Raji (cell line): ENCODE measurements around the gene GALNT2.

Source experiments
- POLR2A ChIP-seq: IDR thresholded peaks from 2 replicates; pipeline ENCODE4 v1.6.1; 2011; ENCODE audit warnings: low read depth, low read length, control low read depth; ENCODE audit not compliant: insufficient read depth

Gene GALNT2

GRCh38 chr1:230207598-230207997 is 140.6 kb downstream of the GALNT2 start:
- no peak for TF ChIP-seq POLR2A

GRCh38 chr1:230208619-230209261 is 141.7 kb downstream of the GALNT2 start:
- TF ChIP-seq POLR2A, result no peak

- TF ChIP-seq POLR2A, result no peak
Measured at GRCh38 chr1:230210326-230210980, 143.4 kb downstream of the GALNT2 start.

- no peak for TF ChIP-seq POLR2A
Measured at GRCh38 chr1:230210981-230211336, 143.9 kb downstream of the GALNT2 start.

- no peak for TF ChIP-seq POLR2A
Measured at GRCh38 chr1:230211436-230212145, 144.6 kb downstream of the GALNT2 start.

- TF ChIP-seq POLR2A, result no peak
Measured at GRCh38 chr1:230212405-230212936, 145.4 kb downstream of the GALNT2 start.

GRCh38 chr1:230215031-230215430 is 148.0 kb downstream of the GALNT2 start:
- no peak for TF ChIP-seq POLR2A

GRCh38 chr1:230215529-230215928 is 148.5 kb downstream of the GALNT2 start:
- no peak for TF ChIP-seq POLR2A

GRCh38 chr1:230216896-230217295 is 149.9 kb downstream of the GALNT2 start:
- TF ChIP-seq POLR2A, result no peak

- no peak for TF ChIP-seq POLR2A
Measured at GRCh38 chr1:230218667-230219066, 151.6 kb downstream of the GALNT2 start.

GRCh38 chr1:230219174-230220067 is 152.4 kb downstream of the GALNT2 start:
- no peak for TF ChIP-seq POLR2A

- TF ChIP-seq POLR2A, result no peak
Measured at GRCh38 chr1:230220478-230220877, 153.4 kb downstream of the GALNT2 start.

- no peak for TF ChIP-seq POLR2A
Measured at GRCh38 chr1:230220907-230221306, 153.9 kb downstream of the GALNT2 start.

GRCh38 chr1:230222678-230223077 is 155.6 kb downstream of the GALNT2 start:
- no peak for TF ChIP-seq POLR2A

- no peak for TF ChIP-seq POLR2A
Measured at GRCh38 chr1:230224101-230224960, 157.3 kb downstream of the GALNT2 start.
